Measurements from ENCODE around the gene GALNT10.
"Not testable (repeated sequence)": the region's sequence is repeated elsewhere in the genome, so short reads cannot be mapped to it uniquely, and the experiment has no call there.

Gene GALNT10

GRCh38 chr5:154190595-154191304 is at the start of gene GALNT10:
TSS of gene GALNT10 (plus strand) at chr5:154190733. CDS start at chr5:154190867, 134 bp downstream.
- peak; percentile 77 for DNase-seq

GRCh38 chr5:154141745-154142221 is 48.8 kb upstream of the GALNT10 start:
- no peak for DNase-seq

- no peak for DNase-seq
These were observed 47.3 kb upstream of the GALNT10 start for GRCh38 chr5:154143211-154143641.

- DNase-seq: no peak
These were observed 45.3 kb upstream of the GALNT10 start for GRCh38 chr5:154145268-154145667.

- no peak for DNase-seq
These were observed 44.1 kb upstream of the GALNT10 start for GRCh38 chr5:154146409-154146808.

- DNase-seq: peak; percentile 31
These were observed 42.9 kb upstream of the GALNT10 start for GRCh38 chr5:154147666-154148065.

GRCh38 chr5:154150471-154150870 is 40.1 kb upstream of the GALNT10 start:
- not testable (repeated sequence) for DNase-seq

GRCh38 chr5:154157483-154158378 is 32.8 kb upstream of the GALNT10 start:
- no peak for DNase-seq

GRCh38 chr5:154158379-154158737 is 32.2 kb upstream of the GALNT10 start:
- no peak for DNase-seq

- no peak for DNase-seq
These were observed 31.2 kb upstream of the GALNT10 start for GRCh38 chr5:154159343-154159742.

GRCh38 chr5:154162539-154163151 is 27.9 kb upstream of the GALNT10 start:
- DNase-seq: no peak

- DNase-seq: peak; percentile 5
These were observed 26.9 kb upstream of the GALNT10 start for GRCh38 chr5:154163327-154164248.

- DNase-seq: no peak
These were observed 26.3 kb upstream of the GALNT10 start for GRCh38 chr5:154164249-154164581.

- no peak for DNase-seq
These were observed 24.6 kb upstream of the GALNT10 start for GRCh38 chr5:154165886-154166285.

- no peak for DNase-seq
These were observed 23.4 kb upstream of the GALNT10 start for GRCh38 chr5:154166901-154167791.

- no peak for DNase-seq
These were observed 22.1 kb upstream of the GALNT10 start for GRCh38 chr5:154168395-154168794.

GRCh38 chr5:154172785-154173184 is 17.7 kb upstream of the GALNT10 start:
- no peak for DNase-seq

- DNase-seq: peak; percentile 26
These were observed 16.4 kb upstream of the GALNT10 start for GRCh38 chr5:154174091-154174490.

GRCh38 chr5:154176181-154176580 is 14.4 kb upstream of the GALNT10 start:
- DNase-seq: no peak

- DNase-seq: peak; percentile 74
These were observed 11.9 kb upstream of the GALNT10 start for GRCh38 chr5:154178661-154179060.
